NCI-H526 treated with DMSO at 0.1 percent for 48 hours (cell line): ENCODE results near the gene PCDH9.

Source experiments
- DNase-seq: peaks from one replicate; lab custom pipeline; 2025; lab: John Stamatoyannopoulos, UW

Gene PCDH9

GRCh38 chr13:67229481-67230403 lies at the start of gene PCDH9:
PCDH9 (minus strand) TSS chr13:67230336; CDS start chr13:67228440, 1,896 bp downstream.
- DNase-seq, result no peak

- DNase-seq, result no peak
Observed at GRCh38 chr13:67278235-67278634, 48.1 kb upstream of the PCDH9 start.

GRCh38 chr13:67277581-67277980 lies 47.4 kb upstream of the PCDH9 start:
- DNase-seq, result no peak

- DNase-seq, result no peak
Observed at GRCh38 chr13:67275351-67275960, 45.3 kb upstream of the PCDH9 start.

GRCh38 chr13:67273001-67273400 lies 42.9 kb upstream of the PCDH9 start:
- DNase-seq, result no peak

- DNase-seq, result no peak
Observed at GRCh38 chr13:67267136-67267535, 37.0 kb upstream of the PCDH9 start.

GRCh38 chr13:67259208-67259607 lies 29.1 kb upstream of the PCDH9 start:
- DNase-seq, result no peak

- no peak for DNase-seq
Observed at GRCh38 chr13:67258482-67258881, 28.3 kb upstream of the PCDH9 start.

GRCh38 chr13:67238861-67239260 lies 8.7 kb upstream of the PCDH9 start:
- DNase-seq, result no peak

- DNase-seq, result peak; percentile 26
Observed at GRCh38 chr13:67238277-67238859, 8.2 kb upstream of the PCDH9 start.

- no peak for DNase-seq
Observed at GRCh38 chr13:67235265-67235664, 5.1 kb upstream of the PCDH9 start.

- DNase-seq, result no peak
Observed at GRCh38 chr13:67232384-67232783, 2.2 kb upstream of the PCDH9 start.

- DNase-seq, result no peak
Observed at GRCh38 chr13:67231289-67232000, 1.3 kb upstream of the PCDH9 start.

- peak; percentile 84 for DNase-seq
Observed at GRCh38 chr13:67230404-67231288, 510 bp upstream of the PCDH9 start.

GRCh38 chr13:67228916-67229315 lies 1.2 kb downstream of the PCDH9 start:
- DNase-seq, result no peak

- no peak for DNase-seq
Observed at GRCh38 chr13:67228031-67228430, 2.1 kb downstream of the PCDH9 start.

GRCh38 chr13:67227131-67227983 lies 2.8 kb downstream of the PCDH9 start:
- no peak for DNase-seq

- no peak for DNase-seq
Observed at GRCh38 chr13:67226696-67227095, 3.4 kb downstream of the PCDH9 start.

- DNase-seq, result no peak
Observed at GRCh38 chr13:67225252-67226159, 4.6 kb downstream of the PCDH9 start.
